Measurements from ENCODE around the gene KRTAP10-12. TPM values are rescaled to one million over a fixed set of nuclear protein-coding genes. Genes with fewer than 3 reads are reported as not detected.

Gene KRTAP10-12
- total RNA-seq, 1 experiment from 2014 or later, result not detected

DNA sequence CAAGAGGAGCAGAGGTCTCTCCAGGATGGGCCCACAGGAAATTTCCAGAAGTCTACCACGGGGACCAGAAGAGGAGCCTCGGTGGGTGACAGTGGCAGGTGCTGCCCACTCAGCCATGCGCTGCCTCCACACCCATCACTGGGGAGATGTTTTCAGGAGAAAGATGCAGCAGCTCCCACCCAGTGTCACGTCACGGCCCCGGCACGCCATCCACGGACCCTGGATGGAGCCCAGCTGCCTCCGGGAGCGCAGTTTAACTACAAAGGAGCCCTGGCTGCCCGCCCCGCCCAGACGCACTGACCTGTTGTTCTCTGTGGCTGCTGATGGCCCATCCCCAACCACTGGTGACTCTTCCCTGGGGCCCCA is 7.6 kb downstream of the KRTAP10-12 start:
- DNase-seq (ENCODE audit: low read depth, low spot score) (no peak), ATAC-seq (no peak)
- Histone ChIP-seq H3K36me3 (ENCODE audit: control insufficient read depth in 1 of 2, insufficient read depth in 2 of 2, low read length in 2 of 2) (no peaks in the 10 kb centered on the region), H3K9me2 (ENCODE audit: insufficient read depth) (no peaks in the 10 kb centered on the region), H3K4me2 (ENCODE audit: low read length) (no peak overlapping the region), H3K4me3 (replicated peaks in 1 of 2; ENCODE audit: low read depth in 1 of 2, low read length in 2 of 2) (no peak overlapping the region), H3K4me1 (ENCODE audit: control insufficient read depth in 1 of 2, insufficient read depth in 2 of 2, low read length in 2 of 2) (no peaks in the 10 kb centered on the region), H3K27ac (ENCODE audit: low read depth, low read length) (no peak overlapping the region), H3K27me3 (ENCODE audit: insufficient read depth, low read length) (peaks cover 9% of the 10 kb centered on the region; the same call in 1 of the 2 replicates), H2AFZ (ENCODE audit: low read depth, low read length, poor library complexity, severe bottlenecking) (no peak overlapping the region), H4K20me1 (ENCODE audit: insufficient read depth) (no peaks in the 10 kb centered on the region), H3K79me2 (ENCODE audit: insufficient read depth, low read length) (no peaks in the 10 kb centered on the region), H3K9ac (ENCODE audit: low read length) (no peak overlapping the region), H3K9me3 (ENCODE audit: control insufficient read depth in 1 of 2, insufficient read depth in 1 of 2, low read depth in 1 of 2, low read length in 2 of 2) (no peaks in the 10 kb centered on the region)
- intact Hi-C loops (cut with micrococcal nuclease), result no loop called here
- ChIA-PET CTCF (no interaction called here), RAD21 (ENCODE audit: low non-redundant PET in 1 of 2, low total read pairs in 2 of 2, uncharacterized antibody in 2 of 2, unreplicated experiment in 2 of 2) (no interaction called here), POLR2A (no interaction called here)
- BruUV-seq (replicated peaks), result no TSS peak
- TF ChIP-seq EZH2 (IDR thresholded peaks at IDR 0.05), result no peak
- no peak for TF ChIP-seq SIN3A (IDR thresholded peaks at IDR 0.05; ENCODE audit: low read depth)
- TF ChIP-seq CEBPB (IDR thresholded peaks at IDR 0.05; ENCODE audit: low read depth), result no peak
- TF ChIP-seq ATF3 (IDR thresholded peaks at IDR 0.05), result no peak

- Histone ChIP-seq H3K4me1 (ENCODE audit: control insufficient read depth in 1 of 2, insufficient read depth in 2 of 2, low read length in 2 of 2) (peaks cover 0 to 5% of the 10 kb centered on the region in 2 experiments; a peak in 1 of 4 replicates), H3K9me3 (ENCODE audit: control insufficient read depth in 1 of 2, insufficient read depth in 1 of 2, low read depth in 1 of 2, low read length in 2 of 2) (no peaks in the 10 kb centered on the region), H3K9me2 (ENCODE audit: insufficient read depth) (no peaks in the 10 kb centered on the region), H3K27me3 (ENCODE audit: insufficient read depth, low read length) (peaks cover 11% of the 10 kb centered on the region; the same call in 1 of the 2 replicates), H3K79me2 (ENCODE audit: insufficient read depth, low read length) (no peaks in the 10 kb centered on the region), H2AFZ (ENCODE audit: low read depth, low read length, poor library complexity, severe bottlenecking) (no peak overlapping the region), H3K9ac (ENCODE audit: low read length) (no peak overlapping the region), H4K20me1 (ENCODE audit: insufficient read depth) (no peaks in the 10 kb centered on the region), H3K4me2 (ENCODE audit: low read length) (no peak overlapping the region), H3K4me3 (replicated peaks in 1 of 2; ENCODE audit: low read depth in 1 of 2, low read length in 2 of 2) (no peak overlapping the region), H3K36me3 (ENCODE audit: control insufficient read depth in 1 of 2, insufficient read depth in 2 of 2, low read length in 2 of 2) (no peaks in the 10 kb centered on the region), H3K27ac (ENCODE audit: low read depth, low read length) (no peak overlapping the region)
- no peak for ATAC-seq
- ChIA-PET POLR2A (no interaction called here), CTCF (no interaction called here), RAD21 (ENCODE audit: low non-redundant PET in 1 of 2, low total read pairs in 2 of 2, uncharacterized antibody in 2 of 2, unreplicated experiment in 2 of 2) (no interaction called here)
- no peak for DNase-seq (ENCODE audit: low read depth, low spot score)
- intact Hi-C loops (cut with micrococcal nuclease), result no loop called here
- BruUV-seq (replicated peaks), result no TSS peak
- no peak for TF ChIP-seq ZNF274 (IDR thresholded peaks at IDR 0.05; ENCODE audit: low read depth, low read length)
- no peak for TF ChIP-seq ZBTB33 (IDR thresholded peaks at IDR 0.05; ENCODE audit: extremely low read depth, insufficient replicate concordance, low read length)
- TF ChIP-seq CTCF (IDR thresholded peaks at IDR 0.05 in 2 of 3, conservative IDR thresholded peaks at IDR 0.05 in 1 of 3; ENCODE audit: borderline replicate concordance in 1 of 3, insufficient read depth in 1 of 3, low read depth in 2 of 3, low read length in 2 of 3), result no peak
- TF ChIP-seq JUND (IDR thresholded peaks at IDR 0.05), result no peak
- TF ChIP-seq YY1 (IDR thresholded peaks at IDR 0.05; ENCODE audit: extremely low read depth, insufficient replicate concordance, low read depth, low read length), result no peak
- no peak for TF ChIP-seq POLR2A (IDR thresholded peaks at IDR 0.05; ENCODE audit: borderline replicate concordance, extremely low read depth, insufficient read depth, insufficient read length)
- no peak for TF ChIP-seq SP1 (IDR thresholded peaks at IDR 0.05; ENCODE audit: low read depth)
- TF ChIP-seq EGR1 (IDR thresholded peaks at IDR 0.05; ENCODE audit: low read depth), result no peak
- TF ChIP-seq SRF (IDR thresholded peaks at IDR 0.05; ENCODE audit: low read depth), result no peak
- TF ChIP-seq EZH2phosphoT487 (IDR thresholded peaks at IDR 0.05; ENCODE audit: borderline replicate concordance), result no peak
- TF ChIP-seq MAX (IDR thresholded peaks at IDR 0.05), result no peak
- TF ChIP-seq ZFX (IDR thresholded peaks at IDR 0.05), result no peak
- TF ChIP-seq TCF7L2 (IDR thresholded peaks at IDR 0.05; ENCODE audit: borderline replicate concordance, extremely low read depth, insufficient read depth, insufficient read length), result no peak
- TF ChIP-seq CBX3 (IDR thresholded peaks at IDR 0.05; ENCODE audit: low read depth), result no peak
Observed at GRCh38 chr21:44706026-44706705, 9.2 kb downstream of the KRTAP10-12 start.
